ENCODE results near the gene PACRG.
"Not testable (repeated sequence)": the region's sequence is repeated elsewhere in the genome, so short reads cannot be mapped to it uniquely, and the experiment has no call there.

The PACRG gene

GRCh38 chr6:162970246-162970645, 242.5 kb downstream of the PACRG start:
- Mint-ChIP-seq H3K9me3 (peaks cover 8% of the 10 kb centered on the region), H3K4me3 (no peak overlapping the region), H3K27me3 (no peaks in the 10 kb centered on the region), H3K4me1 (no peaks in the 10 kb centered on the region), H3K27ac (no peak overlapping the region), H3K36me3 (no peaks in the 10 kb centered on the region)
- DNase-seq (ENCODE audit: low spot score in 2 of 2) (no peak), ATAC-seq (ENCODE audit: low read depth) (no peak)

GRCh38 chr6:162971356-162971755, 243.6 kb downstream of the PACRG start:
- Mint-ChIP-seq H3K4me1 (no peaks in the 10 kb centered on the region), H3K27me3 (no peaks in the 10 kb centered on the region), H3K4me3 (no peak overlapping the region), H3K9me3 (peaks cover 5% of the 10 kb centered on the region), H3K27ac (no peak overlapping the region), H3K36me3 (no peaks in the 10 kb centered on the region)
- ATAC-seq (ENCODE audit: low read depth): no peak
- DNase-seq (ENCODE audit: low spot score in 2 of 2): no peak

GRCh38 chr6:162973151-162973872, 245.5 kb downstream of the PACRG start:
- ATAC-seq (ENCODE audit: low read depth) (no peak), DNase-seq (ENCODE audit: low spot score in 2 of 2) (no peak)
- H3K9me3 Mint-ChIP-seq: peaks cover 5% of the 10 kb centered on the region
- H3K27ac Mint-ChIP-seq: no peak overlapping the region
- no peaks in the 10 kb centered on the region for H3K4me1 Mint-ChIP-seq
- H3K4me3 Mint-ChIP-seq: no peak overlapping the region
- no peaks in the 10 kb centered on the region for H3K36me3 Mint-ChIP-seq
- no peaks in the 10 kb centered on the region for H3K27me3 Mint-ChIP-seq

- H3K36me3 Mint-ChIP-seq: no peaks in the 10 kb centered on the region
- no peaks in the 10 kb centered on the region for H3K4me1 Mint-ChIP-seq
- H3K9me3 Mint-ChIP-seq: peaks cover 5% of the 10 kb centered on the region
- H3K27me3 Mint-ChIP-seq: no peaks in the 10 kb centered on the region
- DNase-seq (ENCODE audit: low spot score in 2 of 2): no peak
- no peak for ATAC-seq (ENCODE audit: low read depth)
- H3K27ac Mint-ChIP-seq: no peak overlapping the region
- no peak overlapping the region for H3K4me3 Mint-ChIP-seq
Observed at GRCh38 chr6:162973980-162974379, 246.2 kb downstream of the PACRG start.

GRCh38 chr6:162974685-162975084, 246.9 kb downstream of the PACRG start:
- H3K27me3 Mint-ChIP-seq: no peaks in the 10 kb centered on the region
- no peaks in the 10 kb centered on the region for H3K36me3 Mint-ChIP-seq
- H3K4me3 Mint-ChIP-seq: no peak overlapping the region
- DNase-seq (ENCODE audit: low spot score in 2 of 2) (no peak), ATAC-seq (ENCODE audit: low read depth) (no peak)
- peaks cover 2% of the 10 kb centered on the region for H3K9me3 Mint-ChIP-seq
- H3K4me1 Mint-ChIP-seq: no peaks in the 10 kb centered on the region
- no peak overlapping the region for H3K27ac Mint-ChIP-seq

GRCh38 chr6:162976141-162976540, 248.4 kb downstream of the PACRG start:
- no peaks in the 10 kb centered on the region for H3K4me1 Mint-ChIP-seq
- peaks cover 2% of the 10 kb centered on the region for H3K9me3 Mint-ChIP-seq
- ATAC-seq (ENCODE audit: low read depth): no peak
- DNase-seq (ENCODE audit: low spot score in 2 of 2): no peak
- H3K4me3 Mint-ChIP-seq: no peak overlapping the region
- H3K36me3 Mint-ChIP-seq: no peaks in the 10 kb centered on the region
- no peak overlapping the region for H3K27ac Mint-ChIP-seq
- H3K27me3 Mint-ChIP-seq: no peaks in the 10 kb centered on the region

GRCh38 chr6:162983234-162983633, 255.5 kb downstream of the PACRG start:
- not testable (repeated sequence) for H3K36me3 Mint-ChIP-seq; ATAC-seq (ENCODE audit: low read depth)

GRCh38 chr6:162998777-162999176, 271.0 kb downstream of the PACRG start:
- Mint-ChIP-seq H3K36me3 (no peaks in the 10 kb centered on the region), H3K4me1 (no peaks in the 10 kb centered on the region), H3K9me3 (no peaks in the 10 kb centered on the region), H3K4me3 (no peak overlapping the region), H3K27me3 (peaks cover 3% of the 10 kb centered on the region), H3K27ac (no peak overlapping the region)
- DNase-seq (ENCODE audit: low spot score in 2 of 2) (no peak), ATAC-seq (ENCODE audit: low read depth) (no peak)

More at GRCh38 chr6:162983234-162983633, 255.5 kb downstream of the PACRG start:
- H3K9me3 Mint-ChIP-seq: peaks cover 12% of the 10 kb centered on the region
- not testable (repeated sequence) for DNase-seq (ENCODE audit: low spot score in 2 of 2); H3K4me1 Mint-ChIP-seq; H3K4me3 Mint-ChIP-seq; H3K27me3 Mint-ChIP-seq; H3K27ac Mint-ChIP-seq

- peaks cover 3% of the 10 kb centered on the region for H3K27me3 Mint-ChIP-seq
- ATAC-seq (ENCODE audit: low read depth) (no peak), DNase-seq (ENCODE audit: low spot score in 2 of 2) (no peak)
- peaks cover 3% of the 10 kb centered on the region for H3K9me3 Mint-ChIP-seq
- H3K4me3 Mint-ChIP-seq: no peak overlapping the region
- no peak overlapping the region for H3K27ac Mint-ChIP-seq
- no peaks in the 10 kb centered on the region for H3K4me1 Mint-ChIP-seq
- H3K36me3 Mint-ChIP-seq: no peaks in the 10 kb centered on the region
Observed at GRCh38 chr6:162999575-163000285, 272.0 kb downstream of the PACRG start.

- ATAC-seq (ENCODE audit: low read depth) (no peak), DNase-seq (ENCODE audit: low spot score in 2 of 2) (no peak)
- Mint-ChIP-seq H3K36me3 (no peaks in the 10 kb centered on the region), H3K9me3 (peaks cover 3% of the 10 kb centered on the region), H3K27me3 (peaks cover 3% of the 10 kb centered on the region), H3K27ac (no peak overlapping the region), H3K4me3 (no peak overlapping the region), H3K4me1 (no peaks in the 10 kb centered on the region)
Observed at GRCh38 chr6:163001330-163001729, 273.6 kb downstream of the PACRG start.

GRCh38 chr6:163008186-163008585, 280.4 kb downstream of the PACRG start:
- H3K4me1 Mint-ChIP-seq: no peaks in the 10 kb centered on the region
- H3K27ac Mint-ChIP-seq: no peak overlapping the region

GRCh38 chr6:163008626-163009025, 280.9 kb downstream of the PACRG start:
- no peaks in the 10 kb centered on the region for H3K27me3 Mint-ChIP-seq
- H3K27ac Mint-ChIP-seq: no peak overlapping the region
- ATAC-seq (ENCODE audit: low read depth) (no peak), DNase-seq (ENCODE audit: low spot score in 2 of 2) (no peak)
- no peaks in the 10 kb centered on the region for H3K4me1 Mint-ChIP-seq
- no peaks in the 10 kb centered on the region for H3K36me3 Mint-ChIP-seq
- peaks cover 4% of the 10 kb centered on the region for H3K9me3 Mint-ChIP-seq
- no peak overlapping the region for H3K4me3 Mint-ChIP-seq

More at GRCh38 chr6:163008186-163008585, 280.4 kb downstream of the PACRG start:
- Mint-ChIP-seq H3K9me3 (peaks cover 4% of the 10 kb centered on the region), H3K36me3 (no peaks in the 10 kb centered on the region), H3K4me3 (no peak overlapping the region), H3K27me3 (no peaks in the 10 kb centered on the region)
- no peak for DNase-seq (ENCODE audit: low spot score in 2 of 2)
- no peak for ATAC-seq (ENCODE audit: low read depth)

GRCh38 chr6:163010145-163010544, 282.4 kb downstream of the PACRG start:
- H3K36me3 Mint-ChIP-seq: no peaks in the 10 kb centered on the region
- DNase-seq (ENCODE audit: low spot score in 2 of 2): no peak
- H3K4me3 Mint-ChIP-seq: no peak overlapping the region
- H3K27me3 Mint-ChIP-seq: no peaks in the 10 kb centered on the region
- no peaks in the 10 kb centered on the region for H3K4me1 Mint-ChIP-seq
- H3K27ac Mint-ChIP-seq: no peak overlapping the region
- H3K9me3 Mint-ChIP-seq: peaks cover 1% of the 10 kb centered on the region
- ATAC-seq (ENCODE audit: low read depth): no peak

GRCh38 chr6:163014736-163015135, 287.0 kb downstream of the PACRG start:
- Mint-ChIP-seq H3K4me1 (no peaks in the 10 kb centered on the region), H3K27ac (no peak overlapping the region), H3K27me3 (no peaks in the 10 kb centered on the region), H3K36me3 (no peaks in the 10 kb centered on the region), H3K4me3 (no peak overlapping the region), H3K9me3 (peaks cover 3% of the 10 kb centered on the region)
- ATAC-seq (ENCODE audit: low read depth): no peak
- DNase-seq (ENCODE audit: low spot score in 2 of 2): no peak

- Mint-ChIP-seq H3K4me3 (no peak overlapping the region), H3K27ac (no peak overlapping the region), H3K27me3 (peaks cover 7% of the 10 kb centered on the region), H3K4me1 (no peaks in the 10 kb centered on the region), H3K9me3 (peaks cover 3% of the 10 kb centered on the region), H3K36me3 (no peaks in the 10 kb centered on the region)
- DNase-seq (ENCODE audit: low spot score in 2 of 2) (no peak), ATAC-seq (ENCODE audit: low read depth) (no peak)
Observed at GRCh38 chr6:163017801-163018200, 290.0 kb downstream of the PACRG start.

Measured in memory B cell (primary cell).